ENCODE data around the gene FCMR.

Gene FCMR, protein sequence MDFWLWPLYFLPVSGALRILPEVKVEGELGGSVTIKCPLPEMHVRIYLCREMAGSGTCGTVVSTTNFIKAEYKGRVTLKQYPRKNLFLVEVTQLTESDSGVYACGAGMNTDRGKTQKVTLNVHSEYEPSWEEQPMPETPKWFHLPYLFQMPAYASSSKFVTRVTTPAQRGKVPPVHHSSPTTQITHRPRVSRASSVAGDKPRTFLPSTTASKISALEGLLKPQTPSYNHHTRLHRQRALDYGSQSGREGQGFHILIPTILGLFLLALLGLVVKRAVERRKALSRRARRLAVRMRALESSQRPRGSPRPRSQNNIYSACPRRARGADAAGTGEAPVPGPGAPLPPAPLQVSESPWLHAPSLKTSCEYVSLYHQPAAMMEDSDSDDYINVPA

DNA sequence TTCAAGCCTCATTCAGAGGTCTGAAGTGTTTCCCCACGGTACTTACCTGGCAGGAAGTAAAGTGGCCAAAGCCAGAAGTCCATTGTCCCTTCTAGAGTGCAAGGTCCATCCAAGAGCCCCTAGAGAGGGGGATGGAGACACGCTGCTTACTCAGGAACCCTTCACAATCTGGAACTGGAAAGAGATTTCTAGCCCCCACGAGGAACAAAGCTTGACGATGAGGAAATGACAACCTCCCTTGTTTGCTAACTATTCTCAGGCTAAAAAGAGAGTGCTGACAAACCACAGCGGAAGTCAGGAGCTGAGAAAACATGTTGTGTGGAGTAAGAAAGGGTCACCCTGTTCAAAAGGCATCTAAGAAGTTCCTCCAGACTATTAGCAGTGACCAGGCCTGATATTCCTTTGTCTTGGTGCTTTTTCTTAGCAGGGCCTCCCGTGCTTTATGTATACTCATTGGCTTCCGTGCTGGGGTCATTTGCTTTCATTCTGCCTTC lies at the start of gene FCMR:
Gene FCMR (minus strand): TSS at position 170 of the 494 bp plus-strand sequence. CDS start 87 bp downstream, at position 83.
- in situ Hi-C loops (cut with HindIII; ENCODE audit: low pct_ligation_motif_present, low sequenced_read_pairs): no loop called here
- no peak for DNase-seq
- TF ChIP-seq, protein P1, sequence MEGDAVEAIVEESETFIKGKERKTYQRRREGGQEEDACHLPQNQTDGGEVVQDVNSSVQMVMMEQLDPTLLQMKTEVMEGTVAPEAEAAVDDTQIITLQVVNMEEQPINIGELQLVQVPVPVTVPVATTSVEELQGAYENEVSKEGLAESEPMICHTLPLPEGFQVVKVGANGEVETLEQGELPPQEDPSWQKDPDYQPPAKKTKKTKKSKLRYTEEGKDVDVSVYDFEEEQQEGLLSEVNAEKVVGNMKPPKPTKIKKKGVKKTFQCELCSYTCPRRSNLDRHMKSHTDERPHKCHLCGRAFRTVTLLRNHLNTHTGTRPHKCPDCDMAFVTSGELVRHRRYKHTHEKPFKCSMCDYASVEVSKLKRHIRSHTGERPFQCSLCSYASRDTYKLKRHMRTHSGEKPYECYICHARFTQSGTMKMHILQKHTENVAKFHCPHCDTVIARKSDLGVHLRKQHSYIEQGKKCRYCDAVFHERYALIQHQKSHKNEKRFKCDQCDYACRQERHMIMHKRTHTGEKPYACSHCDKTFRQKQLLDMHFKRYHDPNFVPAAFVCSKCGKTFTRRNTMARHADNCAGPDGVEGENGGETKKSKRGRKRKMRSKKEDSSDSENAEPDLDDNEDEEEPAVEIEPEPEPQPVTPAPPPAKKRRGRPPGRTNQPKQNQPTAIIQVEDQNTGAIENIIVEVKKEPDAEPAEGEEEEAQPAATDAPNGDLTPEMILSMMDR (IDR thresholded peaks at IDR 0.05; ENCODE audit: low read depth, low read length, missing control alignments): no peak
- Histone ChIP-seq H3K4me3 (ENCODE audit: low read depth, low read length) (no peak within 1 kb of the TSS), H3K36me3 (replicated peaks) (no peaks in the 10 kb centered on the region), H3K27ac (no peak within 1 kb of the TSS), H3K27me3 (replicated peaks) (peaks cover 1% of the 10 kb centered on the region)

DNA sequence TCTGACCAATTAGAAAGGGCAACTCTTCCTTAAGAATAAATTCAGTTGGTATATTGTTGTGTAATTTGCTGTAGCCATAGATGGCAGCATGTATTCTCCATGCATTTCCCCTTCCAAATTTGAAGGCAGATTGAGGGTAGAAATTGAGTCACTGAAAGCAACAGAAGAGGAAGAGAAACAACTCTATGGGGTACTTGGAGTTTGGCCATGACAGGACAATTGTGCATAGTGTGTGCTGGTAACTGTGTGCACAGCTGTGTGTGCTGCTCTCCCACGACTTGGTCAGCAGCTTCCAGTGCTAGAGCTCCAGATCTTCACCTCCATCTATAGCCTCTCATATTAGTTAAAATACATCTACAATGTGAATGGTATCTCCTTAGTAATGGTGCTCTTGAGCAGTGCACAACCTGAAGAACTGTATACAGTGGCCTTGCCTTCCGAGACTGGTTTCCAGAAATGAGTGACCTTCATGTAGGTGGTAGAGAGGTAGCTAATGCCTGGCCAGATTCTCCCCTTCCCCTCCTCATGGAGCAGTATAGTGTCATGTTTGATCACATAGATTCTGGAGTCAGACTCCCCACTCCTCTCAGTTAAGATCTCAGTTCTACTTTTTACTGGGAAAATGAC lies 49.4 kb upstream of the FCMR start:
- in situ Hi-C loops (cut with HindIII; ENCODE audit: low pct_ligation_motif_present, low sequenced_read_pairs): no loop called here
- no peaks in the 10 kb centered on the region for H3K36me3 ChIP-seq (replicated peaks)
- H3K27me3 ChIP-seq (replicated peaks): peaks cover 5% of the 10 kb centered on the region
- H3K4me3 ChIP-seq (ENCODE audit: low read depth, low read length): no peak overlapping the region
- no peak overlapping the region for H3K27ac ChIP-seq
- TF ChIP-seq, protein P1 (IDR thresholded peaks at IDR 0.05; ENCODE audit: low read depth, low read length, missing control alignments): no peak
- no peak for DNase-seq

DNA sequence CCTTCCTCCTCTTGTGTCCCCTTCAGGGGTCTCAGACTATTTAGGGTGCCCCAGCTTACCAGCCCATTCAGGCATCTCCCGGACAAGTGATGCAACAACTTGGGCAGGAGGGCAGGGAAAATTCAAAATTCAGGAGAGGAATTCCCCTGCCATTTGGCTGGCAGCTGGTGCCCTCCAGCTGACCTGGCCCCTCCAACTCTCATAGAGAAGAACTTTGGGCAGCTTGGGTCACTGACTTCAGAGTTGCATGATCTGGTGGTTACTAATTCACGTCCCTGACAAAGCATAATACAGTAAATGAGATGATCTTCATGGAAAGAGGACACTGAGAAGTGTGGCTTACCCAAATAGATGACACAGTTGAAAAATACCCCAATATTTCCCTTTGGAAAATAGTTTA lies 48.7 kb upstream of the FCMR start, which contains the start of gene FCAMR:
Gene FCAMR (minus strand): TSS at position 15 of the 400 bp plus-strand sequence. CDS start 335 bp downstream, outside the sequence.
- no peak for DNase-seq

DNA sequence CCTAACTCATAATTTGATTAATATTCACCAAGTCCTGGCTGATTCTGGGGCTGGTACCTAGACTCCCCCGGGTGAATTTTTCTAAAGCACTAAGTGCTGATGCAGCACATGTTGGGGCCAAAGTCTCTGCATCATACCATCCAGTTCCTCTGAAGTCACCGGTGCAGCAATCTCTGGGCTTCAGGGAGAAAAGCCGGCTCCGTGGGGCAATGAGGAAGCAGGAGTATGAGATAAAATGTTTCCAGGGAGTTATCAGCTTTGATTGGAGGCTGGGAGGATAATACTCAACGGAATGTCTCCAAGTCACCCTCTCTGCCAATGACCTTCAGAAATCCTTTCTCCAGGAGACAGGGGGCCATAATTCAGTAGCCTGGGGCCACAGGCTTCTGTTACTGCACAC lies 47.3 kb upstream of the FCMR start:
- in situ Hi-C loops (cut with HindIII; ENCODE audit: low pct_ligation_motif_present, low sequenced_read_pairs): no loop called here
- no peaks in the 10 kb centered on the region for H3K36me3 ChIP-seq (replicated peaks)
- H3K4me3 ChIP-seq (ENCODE audit: low read depth, low read length): no peak overlapping the region
- H3K27ac ChIP-seq: no peak overlapping the region
- TF ChIP-seq, protein P1 (IDR thresholded peaks at IDR 0.05; ENCODE audit: low read depth, low read length, missing control alignments): no peak
- peaks cover 5% of the 10 kb centered on the region for H3K27me3 ChIP-seq (replicated peaks)
- DNase-seq: no peak

More for the DNA sequence above, 48.7 kb upstream of the FCMR start, which contains the start of gene FCAMR:
- Histone ChIP-seq H3K27ac (no peak within 1 kb of the TSS), H3K27me3 (replicated peaks) (peaks cover 5% of the 10 kb centered on the region), H3K4me3 (ENCODE audit: low read depth, low read length) (no peak within 1 kb of the TSS), H3K36me3 (replicated peaks) (no peaks in the 10 kb centered on the region)
- TF ChIP-seq, protein P1 (IDR thresholded peaks at IDR 0.05; ENCODE audit: low read depth, low read length, missing control alignments): no peak
- in situ Hi-C loops (cut with HindIII; ENCODE audit: low pct_ligation_motif_present, low sequenced_read_pairs): no loop called here

DNA sequence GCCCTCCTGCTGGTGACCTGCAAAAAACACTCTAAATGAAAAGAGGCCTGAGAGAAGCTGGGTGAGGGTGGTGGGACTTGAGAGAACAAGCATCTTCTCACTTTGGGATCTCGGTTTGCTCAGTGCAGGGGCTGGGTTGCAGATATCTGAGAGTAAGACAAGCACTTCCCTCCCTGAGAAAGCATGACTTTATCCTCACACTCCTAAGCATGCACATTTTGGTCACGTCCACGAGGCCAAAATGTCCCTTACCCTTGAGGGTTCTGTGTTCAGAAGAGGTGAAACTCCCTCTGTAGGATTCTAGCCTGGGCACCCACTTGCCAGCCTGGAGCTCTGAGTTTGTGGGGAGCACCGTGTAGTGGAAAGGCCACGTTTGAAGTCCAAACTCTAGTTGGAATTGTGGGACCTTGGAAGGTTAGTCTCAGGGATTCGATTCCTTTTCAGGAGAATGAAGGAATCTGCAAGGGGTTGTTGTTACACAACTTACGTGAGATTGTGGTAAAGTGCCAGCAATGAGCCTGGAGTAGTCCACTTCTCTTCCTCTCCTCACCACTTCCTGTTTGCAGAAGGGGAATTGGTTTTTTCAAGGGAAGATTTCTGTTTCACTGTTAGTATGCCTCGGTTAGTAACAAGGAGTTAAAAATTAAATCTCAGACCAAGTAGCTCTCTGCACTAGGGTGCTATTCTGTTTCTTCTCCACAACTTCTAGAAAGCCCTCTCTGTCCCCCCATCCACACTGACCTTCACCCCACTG lies 45.5 kb upstream of the FCMR start:
- Histone ChIP-seq H3K27ac (no peak overlapping the region), H3K4me3 (ENCODE audit: low read depth, low read length) (no peak overlapping the region), H3K27me3 (replicated peaks) (peaks cover 2% of the 10 kb centered on the region), H3K36me3 (replicated peaks) (no peaks in the 10 kb centered on the region)
- DNase-seq: no peak
- TF ChIP-seq, protein P1 (IDR thresholded peaks at IDR 0.05; ENCODE audit: low read depth, low read length, missing control alignments): no peak
- in situ Hi-C loops (cut with HindIII; ENCODE audit: low pct_ligation_motif_present, low sequenced_read_pairs): no loop called here

Measured in brain microvascular endothelial cell (primary cell).